Peyer's patch (tissue), 4 donors: ENCODE measurements around the gene BCKDHB. TPM values are rescaled to one million over a fixed set of nuclear protein-coding genes. Genes with fewer than 3 reads are reported as not detected.

Experiments
- DNase-seq, 3 donors: peaks; one replicate each; pipeline ENCODE4 v3.0.0-alpha.2; 2017 to 2019
- H3K27ac ChIP-seq, 4 donors: fragments of 200-600 bp; sonication (generic); one replicate each; pipeline ENCODE4 v1.5.1; 2016 to 2019
- H3K27me3 ChIP-seq, 2 donors: fragments of 200-600 bp; sonication (generic); one replicate each; pipeline ENCODE4 v1.5.1; 2019
- H3K36me3 ChIP-seq, 3 donors: fragments of 200-600 bp; sonication (generic); one replicate each; pipeline ENCODE4 v1.5.1; 2016 to 2019
- H3K4me1 ChIP-seq, 4 donors: fragments of 200-600 bp; sonication (generic); one replicate each; pipeline ENCODE4 v1.5.1; 2016 to 2019
- H3K4me3 ChIP-seq, 4 donors: fragments of 200-600 bp; sonication (generic); 1 replicate in 3 of 4; 2 replicates in 1 of 4; pipeline ENCODE4 v1.5.1; 2016 to 2019; ENCODE audit warnings: mild to moderate bottlenecking in 1 of 4
- H3K9me3 ChIP-seq, 4 donors: fragments of 200-600 bp; sonication (generic); one replicate each; pipeline ENCODE4 v1.5.1; 2016 to 2019; ENCODE audit warnings: mild to moderate bottlenecking in 1 of 4
- POLR2A ChIP-seq, 2 donors: fragments of 450-650 bp; IDR thresholded peaks; one replicate each; pipeline ENCODE4 v1.5.1; 2017; ENCODE audit warnings: antibody characterized with exemption in 2 of 2, mild to moderate bottlenecking in 2 of 2, moderate library complexity in 2 of 2
- total RNA-seq, 4 donors: library from RNA; depleted of rRNA; stranded (reverse); fragments of >200 nt; gene quantifications; one replicate each; pipeline ENCODE4 v1.1.0, GENCODE V29; 2016
- TF ChIP-seq, protein P1 (sequence below), 6 experiments: fragments of 450-650 bp in 4 of 6; fragments of 200-600 bp in 2 of 6; sonication (generic) in 1 of 6; IDR thresholded peaks; one replicate each; pipeline ENCODE4 v1.5.1; 2017 to 2019; ENCODE audit warnings: antibody characterized with exemption in 6 of 6, mild to moderate bottlenecking in 3 of 6, moderate library complexity in 1 of 6

BCKDHB gene
- total RNA-seq, 4 donors from 2014 or later: 13.3 to 31.8 (median 20.1) TPM

DNA sequence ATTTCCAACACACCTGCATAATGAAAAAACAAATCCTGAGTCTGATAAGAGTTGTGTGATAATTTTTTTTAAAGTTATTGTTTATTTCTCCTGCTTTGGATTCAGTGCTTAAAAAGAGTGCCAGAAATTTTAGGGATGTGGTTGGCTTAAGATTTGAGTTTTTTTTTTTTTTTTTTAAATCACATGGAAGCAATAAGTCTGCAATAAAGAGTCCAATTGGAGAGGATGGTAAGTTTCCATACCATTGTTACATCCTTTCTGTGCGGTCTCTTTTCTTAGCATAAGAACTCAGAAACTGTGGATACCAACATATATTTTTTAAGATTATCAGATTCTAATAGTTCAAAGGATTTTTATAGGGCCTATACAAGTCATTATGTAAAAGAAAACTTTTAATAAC is 171.0 kb downstream of the BCKDHB start:
- Histone ChIP-seq H3K27ac (no peak overlapping the region), H3K4me1 (no peaks in the 10 kb centered on the region), H3K9me3 (no peaks in the 10 kb centered on the region), H3K36me3 (no peaks in the 10 kb centered on the region), H3K4me3 (no peak overlapping the region), H3K27me3 (no peaks in the 10 kb centered on the region)
- TF ChIP-seq, protein P1, sequence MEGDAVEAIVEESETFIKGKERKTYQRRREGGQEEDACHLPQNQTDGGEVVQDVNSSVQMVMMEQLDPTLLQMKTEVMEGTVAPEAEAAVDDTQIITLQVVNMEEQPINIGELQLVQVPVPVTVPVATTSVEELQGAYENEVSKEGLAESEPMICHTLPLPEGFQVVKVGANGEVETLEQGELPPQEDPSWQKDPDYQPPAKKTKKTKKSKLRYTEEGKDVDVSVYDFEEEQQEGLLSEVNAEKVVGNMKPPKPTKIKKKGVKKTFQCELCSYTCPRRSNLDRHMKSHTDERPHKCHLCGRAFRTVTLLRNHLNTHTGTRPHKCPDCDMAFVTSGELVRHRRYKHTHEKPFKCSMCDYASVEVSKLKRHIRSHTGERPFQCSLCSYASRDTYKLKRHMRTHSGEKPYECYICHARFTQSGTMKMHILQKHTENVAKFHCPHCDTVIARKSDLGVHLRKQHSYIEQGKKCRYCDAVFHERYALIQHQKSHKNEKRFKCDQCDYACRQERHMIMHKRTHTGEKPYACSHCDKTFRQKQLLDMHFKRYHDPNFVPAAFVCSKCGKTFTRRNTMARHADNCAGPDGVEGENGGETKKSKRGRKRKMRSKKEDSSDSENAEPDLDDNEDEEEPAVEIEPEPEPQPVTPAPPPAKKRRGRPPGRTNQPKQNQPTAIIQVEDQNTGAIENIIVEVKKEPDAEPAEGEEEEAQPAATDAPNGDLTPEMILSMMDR (IDR thresholded peaks at IDR 0.05): no peak
- TF ChIP-seq POLR2A (IDR thresholded peaks at IDR 0.05): no peak
- DNase-seq: no peak

GRCh38 chr6:80280262-80281010 is 174.0 kb downstream of the BCKDHB start:
- no peaks in the 10 kb centered on the region for H3K9me3 ChIP-seq
- DNase-seq: no peak
- H3K27ac ChIP-seq: no peak overlapping the region
- no peak overlapping the region for H3K4me3 ChIP-seq
- TF ChIP-seq POLR2A (IDR thresholded peaks at IDR 0.05): no peak
- TF ChIP-seq, protein P1 (IDR thresholded peaks at IDR 0.05): no peak
- H3K36me3 ChIP-seq: no peaks in the 10 kb centered on the region
- H3K4me1 ChIP-seq: no peaks in the 10 kb centered on the region
- H3K27me3 ChIP-seq: no peaks in the 10 kb centered on the region

- H3K27me3 ChIP-seq: no peaks in the 10 kb centered on the region
- no peak overlapping the region for H3K27ac ChIP-seq
- H3K4me3 ChIP-seq: no peak overlapping the region
- no peaks in the 10 kb centered on the region for H3K9me3 ChIP-seq
- TF ChIP-seq, protein P1 (IDR thresholded peaks at IDR 0.05): no peak
- no peak for TF ChIP-seq POLR2A (IDR thresholded peaks at IDR 0.05)
- no peaks in the 10 kb centered on the region for H3K4me1 ChIP-seq
- no peaks in the 10 kb centered on the region for H3K36me3 ChIP-seq
- DNase-seq: no peak
These were observed 176.6 kb downstream of the BCKDHB start for GRCh38 chr6:80282913-80283554.

DNA sequence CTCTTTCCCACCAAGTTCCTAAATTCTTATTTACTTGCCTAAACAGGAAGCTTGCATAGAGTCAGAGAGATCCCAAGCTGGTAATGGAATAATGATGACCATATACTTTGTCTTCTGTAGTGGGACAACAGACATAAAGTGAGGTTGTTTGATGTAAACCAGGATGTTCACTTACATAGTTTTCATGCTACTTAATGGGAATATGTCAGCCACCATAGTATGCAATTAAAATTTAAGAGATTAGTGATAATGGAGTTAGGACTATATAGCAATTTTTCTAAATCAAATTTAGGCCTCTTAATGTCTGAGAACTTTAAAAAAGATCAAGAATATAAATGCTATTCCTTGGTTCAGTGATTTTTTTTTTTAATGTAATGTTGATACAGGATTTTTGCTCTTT is 180.6 kb downstream of the BCKDHB start:
- H3K27ac ChIP-seq: no peak overlapping the region
- H3K27me3 ChIP-seq: no peaks in the 10 kb centered on the region
- H3K4me1 ChIP-seq: no peaks in the 10 kb centered on the region
- H3K9me3 ChIP-seq: no peaks in the 10 kb centered on the region
- no peaks in the 10 kb centered on the region for H3K36me3 ChIP-seq
- H3K4me3 ChIP-seq: no peak overlapping the region
- no peak for TF ChIP-seq POLR2A (IDR thresholded peaks at IDR 0.05)
- TF ChIP-seq, protein P1 (IDR thresholded peaks at IDR 0.05): no peak
- no peak for DNase-seq

DNA sequence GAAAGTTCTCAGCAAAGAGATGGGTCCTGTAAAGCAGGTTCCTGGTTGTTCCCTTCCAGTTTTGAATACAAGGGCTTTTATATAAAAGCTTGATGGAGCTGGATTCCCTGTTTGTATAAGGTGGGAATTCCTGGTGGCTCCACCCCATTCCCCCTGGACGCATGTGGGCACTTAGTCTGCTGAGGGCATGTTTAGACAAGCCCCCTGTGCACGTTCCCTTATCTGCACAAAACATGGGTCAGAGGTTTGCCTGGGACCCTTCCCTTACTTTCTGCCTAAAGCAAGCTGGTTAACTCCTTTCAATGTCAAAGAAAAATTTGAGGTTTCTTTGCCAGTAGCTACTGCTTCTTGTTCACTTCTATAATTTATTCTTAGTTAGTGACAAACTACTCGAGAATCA is 181.1 kb downstream of the BCKDHB start:
- Histone ChIP-seq H3K27me3 (no peaks in the 10 kb centered on the region), H3K9me3 (no peaks in the 10 kb centered on the region), H3K4me3 (no peak overlapping the region), H3K27ac (no peak overlapping the region), H3K4me1 (no peaks in the 10 kb centered on the region), H3K36me3 (no peaks in the 10 kb centered on the region)
- no peak for DNase-seq
- no peak for TF ChIP-seq POLR2A (IDR thresholded peaks at IDR 0.05)
- TF ChIP-seq, protein P1 (IDR thresholded peaks at IDR 0.05): no peak
